IPS DF 6.9 (cell line): ENCODE results near the gene THRB.
A peak's percentile ranks its signal among the peaks of the same experiment; 100 is the strongest.

Experiments used
- DNase-seq: peaks from one replicate; pipeline ENCODE4 v3.0.0-alpha.2; 2013; ENCODE audit warnings: low read depth, low spot score
- H3K27ac ChIP-seq: one replicate; pipeline ENCODE4 v1.5.1; 2013; ENCODE audit warnings: low read length, control low read depth
- H3K27me3 ChIP-seq: 2 replicates; pipeline ENCODE4 v1.6.1; 2013; ENCODE audit warnings: mild to moderate bottlenecking, low read length; ENCODE audit not compliant: control insufficient read depth, insufficient read depth
- H3K36me3 ChIP-seq: 2 replicates; pipeline ENCODE4 v1.6.1; 2013; ENCODE audit warnings: low read length; ENCODE audit not compliant: control insufficient read depth, insufficient read depth
- H3K4me1 ChIP-seq: 2 replicates; pipeline ENCODE4 v1.6.1; 2013; ENCODE audit warnings: low read length; ENCODE audit not compliant: control insufficient read depth, insufficient read depth
- H3K4me3 ChIP-seq: 2 replicates; pipeline ENCODE4 v1.5.1; 2013; ENCODE audit warnings: mild to moderate bottlenecking, low read length
- H3K9me3 ChIP-seq: 2 replicates; pipeline ENCODE4 v1.6.1; 2013; ENCODE audit warnings: low read length, inconsistent platforms; ENCODE audit not compliant: control insufficient read depth, insufficient read depth
- WGBS: extraction: QIAGEN DNeasy Blood & Tissue Kit; methylation state at CpG from one replicate; pipeline ENCODE4 v1.1.7; 2013; ENCODE audit warnings: mixed read lengths, missing lambda C conversion rate; ENCODE audit not compliant: insufficient read length, insufficient coverage; 5-methylcytosine and 5-hydroxymethylcytosine counted together

Gene THRB

GRCh38 chr3:24237971-24238706 lies 256.5 kb downstream of the THRB start:
- no CpG with 5 or more reads among the region's 4 CpGs for WGBS
- Histone ChIP-seq H3K27ac (no peak overlapping the region), H3K36me3 (no peaks in the 10 kb centered on the region), H3K27me3 (no peaks in the 10 kb centered on the region), H3K4me3 (no peak overlapping the region), H3K9me3 (no peaks in the 10 kb centered on the region), H3K4me1 (no peaks in the 10 kb centered on the region)
- DNase-seq, result peak; percentile 68

DNA sequence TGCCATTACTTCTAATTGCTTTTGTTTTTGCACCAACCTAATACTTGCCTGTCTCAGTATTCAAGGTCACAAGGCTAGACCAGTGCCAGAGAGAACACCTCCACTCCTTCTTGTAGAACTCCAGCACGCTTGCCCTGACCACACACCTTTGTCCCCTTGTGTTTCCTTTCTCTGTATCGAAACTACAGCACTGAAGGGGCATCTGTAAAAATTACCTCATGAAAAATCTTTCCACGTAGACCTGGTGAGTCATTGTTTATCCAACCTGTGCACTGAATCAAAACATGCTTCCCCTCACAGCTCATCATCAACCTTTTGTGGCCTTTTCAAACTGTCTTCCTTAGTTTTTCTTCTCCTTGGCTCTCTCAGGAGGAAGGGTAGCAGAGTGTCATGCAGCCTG lies 259.5 kb downstream of the THRB start:
- H3K4me3 ChIP-seq, result no peak overlapping the region
- H3K4me1 ChIP-seq, result no peaks in the 10 kb centered on the region
- no peak for DNase-seq
- H3K36me3 ChIP-seq, result no peaks in the 10 kb centered on the region
- no peak overlapping the region for H3K27ac ChIP-seq
- WGBS, result no CpG with 5 or more reads among the region's 3 CpGs
- no peaks in the 10 kb centered on the region for H3K9me3 ChIP-seq
- H3K27me3 ChIP-seq, result no peaks in the 10 kb centered on the region

- Histone ChIP-seq H3K9me3 (no peaks in the 10 kb centered on the region), H3K36me3 (no peaks in the 10 kb centered on the region), H3K27me3 (no peaks in the 10 kb centered on the region), H3K4me3 (no peak overlapping the region), H3K4me1 (no peaks in the 10 kb centered on the region), H3K27ac (no peak overlapping the region)
- no peak for DNase-seq
- no CpG with 5 or more reads among the region's 1 CpG for WGBS
Measured at GRCh38 chr3:24232784-24233183, 261.9 kb downstream of the THRB start.

DNA sequence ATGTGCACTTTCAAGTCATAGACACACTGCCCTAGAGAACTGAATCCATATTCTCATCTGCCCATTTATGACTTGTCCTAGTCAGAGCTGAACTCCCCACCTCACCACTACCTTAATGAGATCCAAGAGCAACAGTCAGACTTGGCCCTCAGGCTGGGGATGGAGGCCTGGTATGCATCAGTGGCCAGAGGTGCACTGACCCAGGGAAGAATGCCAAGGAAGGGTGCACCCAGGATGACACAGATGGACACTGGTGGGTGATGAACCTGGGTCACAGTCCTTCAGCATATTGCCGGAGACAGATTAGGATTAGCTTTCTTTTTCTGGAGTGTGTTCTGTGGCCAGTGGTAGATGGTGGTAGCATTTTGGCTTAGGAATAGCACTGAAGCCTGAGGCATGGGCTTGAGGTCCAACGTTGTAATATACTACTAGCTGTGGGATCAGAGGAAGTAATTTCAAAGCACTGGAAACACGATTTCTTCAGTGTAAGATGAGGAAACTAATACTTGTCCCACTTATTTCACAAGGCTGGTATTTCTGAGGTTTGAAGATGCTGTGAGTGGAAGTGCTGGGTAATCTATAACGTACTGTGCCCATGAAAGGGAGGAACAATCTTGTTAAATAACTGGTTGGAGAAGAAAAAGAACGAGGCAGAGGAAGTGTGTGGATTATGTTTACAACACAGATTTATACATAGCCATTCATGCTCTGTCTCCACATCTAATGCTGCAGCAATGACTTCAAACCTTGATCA lies 265.0 kb downstream of the THRB start:
- no peak overlapping the region for H3K4me3 ChIP-seq
- no peak overlapping the region for H3K27ac ChIP-seq
- H3K4me1 ChIP-seq, result no peaks in the 10 kb centered on the region
- no CpG with 5 or more reads among the region's 5 CpGs for WGBS
- no peak for DNase-seq
- H3K36me3 ChIP-seq, result no peaks in the 10 kb centered on the region
- no peaks in the 10 kb centered on the region for H3K9me3 ChIP-seq
- H3K27me3 ChIP-seq, result no peaks in the 10 kb centered on the region

- Histone ChIP-seq H3K4me3 (no peak overlapping the region), H3K27ac (no peak overlapping the region), H3K4me1 (no peaks in the 10 kb centered on the region), H3K9me3 (no peaks in the 10 kb centered on the region), H3K36me3 (no peaks in the 10 kb centered on the region), H3K27me3 (no peaks in the 10 kb centered on the region)
- WGBS, result no CpG with 5 or more reads among the region's 3 CpGs
- no peak for DNase-seq
Measured at GRCh38 chr3:24227635-24228034, 267.0 kb downstream of the THRB start.

DNA sequence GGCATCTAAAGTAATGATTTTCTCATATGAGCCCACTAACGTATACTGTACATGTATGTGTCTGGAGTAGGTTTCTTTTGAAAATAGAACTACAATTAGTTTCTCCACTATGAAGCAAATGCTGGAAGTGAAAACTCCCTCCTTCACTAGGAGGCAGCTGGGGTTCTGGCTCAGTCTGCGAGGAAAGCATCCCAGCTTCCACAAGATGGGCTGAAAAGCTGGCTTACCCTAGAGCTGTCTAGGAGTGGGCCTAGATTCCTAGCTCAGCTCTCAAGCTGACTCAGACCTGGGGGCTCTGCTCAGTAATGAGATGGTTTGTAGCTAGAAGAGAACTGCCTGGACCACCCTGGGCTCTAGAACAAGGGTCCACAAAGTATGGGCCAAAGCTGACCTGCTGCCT lies 268.3 kb downstream of the THRB start:
- no CpG with 5 or more reads among the region's 2 CpGs for WGBS

DNA sequence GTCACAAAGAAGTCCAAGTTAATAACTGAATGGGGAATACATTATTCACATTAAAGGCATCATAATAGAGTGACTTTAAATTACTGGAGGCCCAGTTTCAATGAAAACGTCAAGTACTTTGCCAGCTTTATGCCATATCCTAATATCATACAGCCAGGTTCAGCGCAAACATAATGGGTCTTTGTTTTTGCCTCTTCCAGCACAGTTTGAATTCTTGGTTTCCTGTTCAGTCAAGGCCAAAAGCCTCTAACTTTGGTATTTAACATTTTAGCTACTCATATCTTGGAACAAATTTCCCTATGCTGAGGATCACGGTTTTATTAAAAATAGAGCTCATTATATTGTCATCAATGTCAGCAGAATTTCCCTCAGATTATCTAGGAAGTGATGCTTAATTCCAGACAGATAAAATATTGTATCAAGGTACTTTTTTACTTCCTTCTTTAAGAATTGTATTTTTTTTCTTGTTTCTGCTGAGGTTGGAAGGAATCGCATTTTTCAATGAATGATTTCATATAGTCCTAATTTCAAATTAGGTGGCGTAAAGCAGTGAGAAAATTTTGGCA lies 269.2 kb downstream of the THRB start:
- DNase-seq, result no peak
- Histone ChIP-seq H3K4me1 (peaks cover 1% of the 10 kb centered on the region; the same call in 1 of the 2 replicates), H3K27me3 (no peaks in the 10 kb centered on the region), H3K36me3 (no peaks in the 10 kb centered on the region), H3K27ac (no peak overlapping the region), H3K9me3 (no peaks in the 10 kb centered on the region), H3K4me3 (no peak overlapping the region)
- WGBS, result no CpG with 5 or more reads among the region's 5 CpGs

More for the DNA sequence above, 268.3 kb downstream of the THRB start:
- no peak for DNase-seq
- Histone ChIP-seq H3K4me3 (no peak overlapping the region), H3K36me3 (no peaks in the 10 kb centered on the region), H3K27me3 (no peaks in the 10 kb centered on the region), H3K9me3 (no peaks in the 10 kb centered on the region), H3K4me1 (no peaks in the 10 kb centered on the region), H3K27ac (no peak overlapping the region)

DNA sequence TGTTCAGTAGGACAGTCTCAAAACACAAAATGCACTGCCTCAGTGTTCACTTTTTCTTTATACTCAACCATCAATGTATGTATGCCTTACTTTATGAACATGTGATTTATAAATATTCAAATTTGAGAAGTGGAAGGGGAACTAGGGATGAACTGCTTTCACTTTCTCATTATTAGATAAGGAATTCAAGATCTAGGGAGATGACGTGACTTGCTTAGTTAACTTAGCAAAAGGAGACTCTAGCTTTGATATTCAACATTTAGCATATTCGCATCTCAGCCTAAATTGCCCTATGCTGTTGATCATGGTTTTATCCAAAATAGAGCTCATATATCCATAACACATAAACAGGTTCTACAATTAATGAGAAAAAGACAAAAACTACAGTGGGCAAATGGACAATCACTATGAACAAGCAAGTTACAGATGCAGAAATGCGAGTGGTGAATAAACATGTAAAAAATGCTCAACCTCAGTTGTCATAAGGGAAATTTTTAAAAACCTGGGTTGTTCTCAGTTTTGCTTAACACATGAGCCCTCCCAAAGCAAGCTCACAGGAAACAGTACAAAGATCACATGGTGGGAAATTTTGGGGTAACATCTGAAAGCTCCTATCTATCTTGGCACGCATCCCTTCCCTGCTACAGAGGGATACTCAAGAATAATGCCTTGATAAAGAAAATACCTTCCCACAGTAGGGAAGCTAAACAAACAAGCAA lies 269.8 kb downstream of the THRB start:
- Histone ChIP-seq H3K4me3 (no peak overlapping the region), H3K27me3 (no peaks in the 10 kb centered on the region), H3K4me1 (peaks cover 1% of the 10 kb centered on the region; the same call in 1 of the 2 replicates), H3K9me3 (no peaks in the 10 kb centered on the region), H3K27ac (no peak overlapping the region), H3K36me3 (no peaks in the 10 kb centered on the region)
- DNase-seq, result no peak
- no CpG with 5 or more reads among the region's 4 CpGs for WGBS

- DNase-seq, result no peak
- WGBS, result no CpG with 5 or more reads among the region's 4 CpGs
- H3K9me3 ChIP-seq, result no peaks in the 10 kb centered on the region
- no peak overlapping the region for H3K4me3 ChIP-seq
- H3K27ac ChIP-seq, result no peak overlapping the region
- H3K27me3 ChIP-seq, result no peaks in the 10 kb centered on the region
- H3K4me1 ChIP-seq, result peaks cover 1% of the 10 kb centered on the region; the same call in 1 of the 2 replicates
- no peaks in the 10 kb centered on the region for H3K36me3 ChIP-seq
Measured at GRCh38 chr3:24222165-24222805, 272.4 kb downstream of the THRB start.
